Nasal cavity respiratory epithelium epithelial cell of viscerocranial mucosa (primary cell): ENCODE results near the gene SPATA31E1. TPM values are rescaled to one million over a fixed set of nuclear protein-coding genes. Genes with fewer than 3 reads are reported as not detected.

ENCODE experiments used
- total RNA-seq: library from RNA; depleted of rRNA; stranded (reverse); fragments of >200 nt; gene quantifications from 2 replicates; pipeline ENCODE4 v1.2.3, GENCODE V29; 2014

The SPATA31E1 gene
- not detected in 2 replicates for total RNA-seq

GRCh38 chr9:87882627-87883026 lies at the start of gene SPATA31E1:
Gene SPATA31E1, plus strand, starts transcription at chr9:87882877. Its CDS starts 15 bp downstream, at chr9:87882892.

DNA sequence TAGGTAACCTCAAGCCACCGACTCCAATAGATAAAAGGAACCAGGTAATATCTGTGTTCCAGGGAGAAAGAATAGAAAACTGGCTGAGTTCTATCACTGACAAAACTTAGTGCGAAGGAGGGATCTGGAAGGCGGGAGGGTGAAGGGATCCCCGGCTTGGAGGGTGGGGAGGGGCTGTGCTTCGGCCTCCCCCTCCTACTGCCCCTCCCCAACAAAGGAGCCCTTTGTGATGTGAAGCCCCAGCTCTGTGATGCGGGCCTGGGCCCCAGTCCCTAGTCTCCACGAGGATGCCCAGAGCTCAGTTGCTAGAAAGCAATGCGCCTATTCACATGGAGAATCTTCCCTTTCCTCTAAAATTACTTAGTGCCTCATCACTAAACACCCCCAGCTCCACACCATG lies 35.0 kb downstream of the SPATA31E1 start, which contains the start of gene SPATA31C1:
TSS of gene SPATA31C1 (plus strand) at position 301 of the 400 bp plus-strand sequence.

Other genes with a start within 250 kb of the SPATA31E1 start
- 107 and 167 TPM in 2 replicates for gene CTSL, start 156.8 kb upstream of the SPATA31E1 start, total RNA-seq
- not detected in 2 replicates for gene SPATA31C1, start 35.1 kb downstream of the SPATA31E1 start, total RNA-seq
- gene CDK20, start 91.7 kb downstream of the SPATA31E1 start, total RNA-seq: 3.1 and 3.5 TPM in 2 replicates